Measurements from ENCODE around the gene AGMO.

The AGMO gene

DNA sequence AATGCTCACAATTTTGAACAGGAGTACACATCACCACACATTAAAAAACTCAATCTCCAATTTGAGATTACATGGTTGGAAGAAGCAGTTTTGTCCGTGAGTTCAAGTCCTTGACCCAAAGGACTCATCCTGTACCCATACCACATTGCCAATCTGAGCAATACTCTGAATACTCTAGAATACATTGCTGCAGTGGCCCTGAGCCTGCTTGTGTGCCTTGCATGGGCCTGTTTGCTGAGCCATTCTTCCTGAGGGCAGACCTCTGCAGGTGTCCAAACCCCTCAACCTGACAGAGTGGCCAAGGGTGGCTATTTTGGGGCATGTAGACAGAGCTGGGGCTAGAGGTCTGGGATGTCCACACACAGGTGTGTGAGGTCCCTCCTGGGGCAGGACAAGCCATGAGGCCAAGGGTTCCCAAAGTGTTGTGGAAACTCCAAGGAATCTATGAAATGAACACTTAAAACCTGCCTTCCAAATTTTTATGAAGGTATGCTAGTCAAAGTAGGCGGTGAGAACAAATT is 15.5 kb downstream of the AGMO start:
- Histone ChIP-seq H3K4me1 (ENCODE audit: low read length) (no peaks in the 10 kb centered on the region), H3K79me2 (ENCODE audit: low read length) (no peaks in the 10 kb centered on the region), H3K4me2 (ENCODE audit: low read length) (no peak overlapping the region), H3K4me3 (ENCODE audit: low read length) (no peak overlapping the region), H3K9me3 (ENCODE audit: insufficient read depth, low read length) (no peaks in the 10 kb centered on the region), H3K9ac (ENCODE audit: low read length) (no peak overlapping the region), H3K36me3 (replicated peaks; ENCODE audit: low read depth, low read length) (no peaks in the 10 kb centered on the region), H2AFZ (ENCODE audit: low read depth, low read length) (no peak overlapping the region), H4K20me1 (ENCODE audit: insufficient read depth, low read length) (no peaks in the 10 kb centered on the region), H3K27me3 (ENCODE audit: low read depth, low read length) (no peaks in the 10 kb centered on the region), H3K27ac (ENCODE audit: low read length) (no peak overlapping the region)
- TF ChIP-seq EZH2phosphoT487 (IDR thresholded peaks at IDR 0.05; ENCODE audit: low read depth) (no peak), CTCF (IDR thresholded peaks at IDR 0.05; ENCODE audit: low read depth, low read length) (no peak)

DNA sequence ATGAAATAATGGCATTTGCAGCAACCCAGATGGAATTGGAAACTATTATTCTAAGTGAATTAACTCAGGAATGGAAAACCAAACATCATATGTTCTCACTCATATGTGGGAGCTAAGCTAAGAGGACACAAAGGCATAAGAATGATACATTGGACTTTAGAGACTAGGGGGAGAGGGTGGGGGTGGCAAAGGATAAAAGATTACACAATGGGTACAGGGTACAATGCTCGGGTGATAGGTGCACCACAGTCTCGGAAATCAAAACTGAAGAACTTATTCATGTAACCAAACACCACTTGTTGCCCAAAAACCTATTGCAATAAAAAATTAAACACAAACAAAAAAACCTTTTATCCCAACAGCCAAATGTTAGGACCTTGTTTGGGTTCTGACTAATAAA is 17.8 kb downstream of the AGMO start:
- no peak overlapping the region for H3K9ac ChIP-seq (ENCODE audit: low read length)
- no peaks in the 10 kb centered on the region for H3K9me3 ChIP-seq (ENCODE audit: insufficient read depth, low read length)
- H3K36me3 ChIP-seq (replicated peaks; ENCODE audit: low read depth, low read length), result no peaks in the 10 kb centered on the region
- no peaks in the 10 kb centered on the region for H3K4me1 ChIP-seq (ENCODE audit: low read length)
- H3K27me3 ChIP-seq (ENCODE audit: low read depth, low read length), result no peaks in the 10 kb centered on the region
- H3K79me2 ChIP-seq (ENCODE audit: low read length), result no peaks in the 10 kb centered on the region
- no peak overlapping the region for H3K27ac ChIP-seq (ENCODE audit: low read length)
- no peak for TF ChIP-seq EZH2phosphoT487 (IDR thresholded peaks at IDR 0.05; ENCODE audit: low read depth)
- TF ChIP-seq CTCF (IDR thresholded peaks at IDR 0.05; ENCODE audit: low read depth, low read length), result no peak
- H3K4me2 ChIP-seq (ENCODE audit: low read length), result no peak overlapping the region
- no peak overlapping the region for H3K4me3 ChIP-seq (ENCODE audit: low read length)
- no peak overlapping the region for H2AFZ ChIP-seq (ENCODE audit: low read depth, low read length)
- H4K20me1 ChIP-seq (ENCODE audit: insufficient read depth, low read length), result no peaks in the 10 kb centered on the region

DNA sequence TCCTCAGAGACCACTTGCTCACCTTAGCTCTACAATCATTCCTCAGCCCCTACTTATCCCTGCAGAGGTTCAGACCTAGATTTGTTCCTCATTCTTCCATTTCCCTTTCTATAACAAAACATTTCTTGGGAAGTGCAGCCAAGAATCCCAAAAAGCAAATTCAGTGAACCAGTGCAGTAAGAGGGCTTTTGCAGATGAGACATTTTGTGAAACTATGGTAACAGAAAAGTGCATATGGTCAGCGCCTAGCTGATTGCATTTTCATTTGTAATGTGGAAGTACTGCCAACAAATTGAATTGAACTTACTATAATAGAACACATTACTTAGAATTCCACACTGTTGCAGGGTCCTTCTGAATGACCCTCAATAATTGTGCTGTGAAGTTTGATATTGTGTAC is 18.6 kb downstream of the AGMO start:
- no peaks in the 10 kb centered on the region for H3K4me1 ChIP-seq (ENCODE audit: low read length)
- H3K9me3 ChIP-seq (ENCODE audit: insufficient read depth, low read length), result no peaks in the 10 kb centered on the region

DNA sequence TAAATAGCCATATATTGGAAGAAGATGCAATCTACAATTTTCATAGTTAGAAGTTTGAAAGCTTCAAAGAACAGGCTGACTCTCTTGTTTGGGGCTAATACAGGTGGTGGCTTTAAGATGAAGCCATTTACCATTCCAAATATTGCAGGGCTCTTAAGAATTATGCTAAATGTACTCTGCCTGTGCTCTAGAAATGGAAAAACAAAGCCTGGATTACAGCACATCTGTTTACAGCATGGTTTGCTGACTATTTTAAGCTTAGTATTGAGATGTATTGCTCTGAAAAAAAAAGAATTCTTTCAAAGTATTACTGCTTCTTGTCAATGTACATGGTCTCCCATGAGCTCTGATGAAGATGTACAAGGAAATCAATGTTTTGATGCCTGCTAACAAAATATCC is 34.2 kb downstream of the AGMO start:
- Histone ChIP-seq H3K27ac (ENCODE audit: low read length) (no peak overlapping the region), H3K4me1 (ENCODE audit: low read length) (no peaks in the 10 kb centered on the region), H2AFZ (ENCODE audit: low read depth, low read length) (no peak overlapping the region), H3K79me2 (ENCODE audit: low read length) (no peaks in the 10 kb centered on the region), H3K9me3 (ENCODE audit: insufficient read depth, low read length) (no peaks in the 10 kb centered on the region), H3K4me3 (ENCODE audit: low read length) (no peak overlapping the region), H4K20me1 (ENCODE audit: insufficient read depth, low read length) (no peaks in the 10 kb centered on the region), H3K9ac (ENCODE audit: low read length) (no peak overlapping the region), H3K27me3 (ENCODE audit: low read depth, low read length) (no peaks in the 10 kb centered on the region), H3K36me3 (replicated peaks; ENCODE audit: low read depth, low read length) (no peaks in the 10 kb centered on the region), H3K4me2 (ENCODE audit: low read length) (no peak overlapping the region)
- TF ChIP-seq EZH2phosphoT487 (IDR thresholded peaks at IDR 0.05; ENCODE audit: low read depth) (no peak), CTCF (IDR thresholded peaks at IDR 0.05; ENCODE audit: low read depth, low read length) (no peak)

More for the DNA sequence above, 18.6 kb downstream of the AGMO start:
- Histone ChIP-seq H3K27ac (ENCODE audit: low read length) (no peak overlapping the region), H3K27me3 (ENCODE audit: low read depth, low read length) (no peaks in the 10 kb centered on the region), H4K20me1 (ENCODE audit: insufficient read depth, low read length) (no peaks in the 10 kb centered on the region), H3K36me3 (replicated peaks; ENCODE audit: low read depth, low read length) (no peaks in the 10 kb centered on the region), H3K4me3 (ENCODE audit: low read length) (no peak overlapping the region), H3K9ac (ENCODE audit: low read length) (no peak overlapping the region), H2AFZ (ENCODE audit: low read depth, low read length) (no peak overlapping the region), H3K4me2 (ENCODE audit: low read length) (no peak overlapping the region), H3K79me2 (ENCODE audit: low read length) (no peaks in the 10 kb centered on the region)
- TF ChIP-seq EZH2phosphoT487 (IDR thresholded peaks at IDR 0.05; ENCODE audit: low read depth), result no peak
- TF ChIP-seq CTCF (IDR thresholded peaks at IDR 0.05; ENCODE audit: low read depth, low read length), result no peak

Data from OCI-LY3 (cell line).